ENCODE results near the gene BRCC3.
"Not testable (repeated sequence)": the region's sequence is repeated elsewhere in the genome, so short reads cannot be mapped to it uniquely, and the experiment has no call there.

The BRCC3 gene

GRCh38 chrX:155086961-155087735 lies 15.8 kb downstream of the BRCC3 start:
- H3K27me3 Mint-ChIP-seq = no peaks in the 10 kb centered on the region
- no peak overlapping the region for H3K4me3 Mint-ChIP-seq
- H3K4me1 Mint-ChIP-seq = peaks cover 8% of the 10 kb centered on the region
- no peak overlapping the region for H3K27ac Mint-ChIP-seq
- ATAC-seq (no peak), DNase-seq (no peak)
- no peaks in the 10 kb centered on the region for H3K9me3 Mint-ChIP-seq

GRCh38 chrX:155094468-155095061 lies 23.3 kb downstream of the BRCC3 start:
- Mint-ChIP-seq H3K27ac (no peak overlapping the region), H3K27me3 (no peaks in the 10 kb centered on the region), H3K4me1 (no peaks in the 10 kb centered on the region), H3K4me3 (no peak overlapping the region), H3K9me3 (no peaks in the 10 kb centered on the region)
- ATAC-seq (peak; percentile 81), DNase-seq (peak; percentile 6 to 28)

- Mint-ChIP-seq H3K4me1 (peaks cover 35% of the 10 kb centered on the region), H3K9me3 (no peaks in the 10 kb centered on the region), H3K27me3 (no peaks in the 10 kb centered on the region), H3K27ac (no peak overlapping the region), H3K4me3 (no peak overlapping the region)
- no peak for DNase-seq
- no peak for ATAC-seq
These were observed 34.6 kb downstream of the BRCC3 start for GRCh38 chrX:155105919-155106318.

GRCh38 chrX:155108427-155108826 lies 37.1 kb downstream of the BRCC3 start:
- DNase-seq = no peak
- Mint-ChIP-seq H3K9me3 (no peaks in the 10 kb centered on the region), H3K4me3 (peak overlapping the region in 1 of 2 donors; percentile 1), H3K27ac (no peak overlapping the region), H3K27me3 (no peaks in the 10 kb centered on the region), H3K4me1 (peaks cover 32% of the 10 kb centered on the region)
- peak; percentile 87 for ATAC-seq

- Mint-ChIP-seq H3K4me1 (peaks cover 19% of the 10 kb centered on the region), H3K4me3 (no peak overlapping the region), H3K9me3 (no peaks in the 10 kb centered on the region), H3K27ac (peak overlapping the region in 1 of 2 donors; percentile 80), H3K27me3 (no peaks in the 10 kb centered on the region)
- peak in 1 of 2 donors; percentile 10 for DNase-seq
- peak; percentile 78 for ATAC-seq
These were observed 40.9 kb downstream of the BRCC3 start for GRCh38 chrX:155112171-155112570.

GRCh38 chrX:155113097-155113496 lies 41.8 kb downstream of the BRCC3 start:
- ATAC-seq (no peak), DNase-seq (no peak)
- no peaks in the 10 kb centered on the region for H3K9me3 Mint-ChIP-seq
- no peaks in the 10 kb centered on the region for H3K27me3 Mint-ChIP-seq
- no peak overlapping the region for H3K4me3 Mint-ChIP-seq
- peaks cover 10% of the 10 kb centered on the region for H3K4me1 Mint-ChIP-seq
- no peak overlapping the region for H3K27ac Mint-ChIP-seq

- Mint-ChIP-seq H3K27me3 (no peaks in the 10 kb centered on the region), H3K4me1 (no peaks in the 10 kb centered on the region), H3K27ac (no peak overlapping the region)
These were observed 44.0 kb downstream of the BRCC3 start for GRCh38 chrX:155115174-155115819.

GRCh38 chrX:155127465-155127864 lies 56.2 kb downstream of the BRCC3 start:
- no peak for ATAC-seq
- no peak overlapping the region for H3K4me3 Mint-ChIP-seq

More at GRCh38 chrX:155115174-155115819, 44.0 kb downstream of the BRCC3 start:
- no peaks in the 10 kb centered on the region for H3K9me3 Mint-ChIP-seq
- ATAC-seq (no peak), DNase-seq (no peak)
- no peak overlapping the region for H3K4me3 Mint-ChIP-seq

GRCh38 chrX:155127940-155128339 lies 56.6 kb downstream of the BRCC3 start:
- H3K4me3 Mint-ChIP-seq = no peak overlapping the region
- H3K9me3 Mint-ChIP-seq = peaks cover 11 to 16% of the 10 kb centered on the region in 2 donors
- no peaks in the 10 kb centered on the region for H3K4me1 Mint-ChIP-seq
- no peak overlapping the region for H3K27ac Mint-ChIP-seq
- no peak for ATAC-seq
- H3K27me3 Mint-ChIP-seq = no peaks in the 10 kb centered on the region
- no peak for DNase-seq

More at GRCh38 chrX:155127465-155127864, 56.2 kb downstream of the BRCC3 start:
- Mint-ChIP-seq H3K4me1 (no peaks in the 10 kb centered on the region), H3K27me3 (no peaks in the 10 kb centered on the region), H3K27ac (no peak overlapping the region), H3K9me3 (peaks cover 11 to 16% of the 10 kb centered on the region in 2 donors)
- DNase-seq = no peak

- Mint-ChIP-seq H3K9me3 (peaks cover 6 to 8% of the 10 kb centered on the region in 2 donors), H3K4me3 (no peak overlapping the region), H3K4me1 (no peaks in the 10 kb centered on the region), H3K27ac (no peak overlapping the region), H3K27me3 (no peaks in the 10 kb centered on the region)
- DNase-seq (no peak), ATAC-seq (peak; percentile 55)
These were observed 60.8 kb downstream of the BRCC3 start for GRCh38 chrX:155132110-155132509.

GRCh38 chrX:155134255-155134654 lies 62.9 kb downstream of the BRCC3 start:
- Mint-ChIP-seq H3K27me3 (no peaks in the 10 kb centered on the region), H3K4me3 (no peak overlapping the region), H3K27ac (no peak overlapping the region), H3K4me1 (no peaks in the 10 kb centered on the region), H3K9me3 (peaks cover 5 to 6% of the 10 kb centered on the region in 2 donors)
- no peak for ATAC-seq
- no peak for DNase-seq

- DNase-seq (peak in 1 of 2 donors; percentile 12), ATAC-seq (peak; percentile 88)
- Mint-ChIP-seq H3K4me3 (peak overlapping the region; percentile 23 to 54), H3K27ac (peak overlapping the region in 1 of 2 donors; percentile 87), H3K9me3 (no peaks in the 10 kb centered on the region), H3K4me1 (peaks cover 13% of the 10 kb centered on the region), H3K27me3 (no peaks in the 10 kb centered on the region)
These were observed 72.7 kb downstream of the BRCC3 start for GRCh38 chrX:155143959-155144548.

GRCh38 chrX:155144926-155145325 lies 73.6 kb downstream of the BRCC3 start:
- Mint-ChIP-seq H3K27me3 (no peaks in the 10 kb centered on the region), H3K27ac (no peak overlapping the region), H3K4me1 (peaks cover 13% of the 10 kb centered on the region), H3K9me3 (no peaks in the 10 kb centered on the region), H3K4me3 (no peak overlapping the region)
- DNase-seq = no peak
- ATAC-seq = no peak

- ATAC-seq, H3K4me3 Mint-ChIP-seq, H3K27me3 Mint-ChIP-seq, H3K27ac Mint-ChIP-seq, DNase-seq: not testable (repeated sequence)
- H3K9me3 Mint-ChIP-seq = peaks cover 3 to 14% of the 10 kb centered on the region in 2 donors
- peaks cover 13% of the 10 kb centered on the region for H3K4me1 Mint-ChIP-seq
These were observed 76.3 kb downstream of the BRCC3 start for GRCh38 chrX:155147612-155148011.

- DNase-seq, H3K27me3 Mint-ChIP-seq, H3K27ac Mint-ChIP-seq, H3K4me3 Mint-ChIP-seq, ATAC-seq: not testable (repeated sequence)
- H3K9me3 Mint-ChIP-seq = peaks cover 7 to 19% of the 10 kb centered on the region in 2 donors
- peaks cover 13% of the 10 kb centered on the region for H3K4me1 Mint-ChIP-seq
These were observed 76.9 kb downstream of the BRCC3 start for GRCh38 chrX:155148166-155148565.
